Lower lobe of right lung (tissue), 2 donors: Measurements from ENCODE around the gene KLK15. TPM values are rescaled to one million over a fixed set of nuclear protein-coding genes. Genes with fewer than 3 reads are reported as not detected.
"Not testable (repeated sequence)": the region's sequence is repeated elsewhere in the genome, so short reads cannot be mapped to it uniquely, and the experiment has no call there.

Experiments
- ATAC-seq, 2 donors: fragments of 200-7000 bp; cut with Tn5 transposase; one replicate each; pipeline ENCODE4 v1.9.1; 2020 to 2022; ENCODE audit warnings: mild to moderate bottlenecking in 2 of 2, moderate library complexity in 2 of 2
- DNase-seq: peaks from one replicate; pipeline ENCODE4 v3.0.0-alpha.2; 2020
- H3K27ac ChIP-seq: fragments of 200-600 bp; one replicate; pipeline ENCODE4 v1.8.0; 2022
- H3K27me3 ChIP-seq: fragments of 200-600 bp; one replicate; pipeline ENCODE4 v1.8.0; 2022; ENCODE audit warnings: low read depth
- H3K36me3 ChIP-seq: fragments of 200-600 bp; one replicate; pipeline ENCODE4 v1.8.0; 2022; ENCODE audit warnings: mild to moderate bottlenecking
- H3K4me1 ChIP-seq: fragments of 200-600 bp; one replicate; pipeline ENCODE4 v1.8.0; 2022
- H3K4me3 ChIP-seq: fragments of 200-600 bp; one replicate; pipeline ENCODE4 v1.8.0; 2022; ENCODE audit warnings: mild to moderate bottlenecking
- H3K9me3 ChIP-seq: fragments of 200-600 bp; one replicate; pipeline ENCODE4 v1.8.0; 2022
- intact Hi-C: fragments of 100-400 bp; cut with DNase I; formaldehyde crosslinking; loops from one replicate; pipeline ENCODE4 v1.11.0; 2022
- total RNA-seq: library from RNA; stranded (reverse); fragmentation: NEBNext Ultra II Directional; extraction: Animal tissue kit (Norgen Biotek cat#: 25700); gene quantifications from one replicate; pipeline ENCODE4 v1.2.1, GENCODE V29; 2021
- TF ChIP-seq, protein P1 (sequence below): fragments of 200-600 bp; IDR thresholded peaks from one replicate; pipeline ENCODE4 v1.8.0; 2022; ENCODE audit warnings: antibody characterized with exemption, mild to moderate bottlenecking
- donor health status: DM: no; HTN: yes; CAD: no; lungs with severe emphysema.

KLK15 gene
- total RNA-seq, 1 donor from 2014 or later, result not detected

DNA sequence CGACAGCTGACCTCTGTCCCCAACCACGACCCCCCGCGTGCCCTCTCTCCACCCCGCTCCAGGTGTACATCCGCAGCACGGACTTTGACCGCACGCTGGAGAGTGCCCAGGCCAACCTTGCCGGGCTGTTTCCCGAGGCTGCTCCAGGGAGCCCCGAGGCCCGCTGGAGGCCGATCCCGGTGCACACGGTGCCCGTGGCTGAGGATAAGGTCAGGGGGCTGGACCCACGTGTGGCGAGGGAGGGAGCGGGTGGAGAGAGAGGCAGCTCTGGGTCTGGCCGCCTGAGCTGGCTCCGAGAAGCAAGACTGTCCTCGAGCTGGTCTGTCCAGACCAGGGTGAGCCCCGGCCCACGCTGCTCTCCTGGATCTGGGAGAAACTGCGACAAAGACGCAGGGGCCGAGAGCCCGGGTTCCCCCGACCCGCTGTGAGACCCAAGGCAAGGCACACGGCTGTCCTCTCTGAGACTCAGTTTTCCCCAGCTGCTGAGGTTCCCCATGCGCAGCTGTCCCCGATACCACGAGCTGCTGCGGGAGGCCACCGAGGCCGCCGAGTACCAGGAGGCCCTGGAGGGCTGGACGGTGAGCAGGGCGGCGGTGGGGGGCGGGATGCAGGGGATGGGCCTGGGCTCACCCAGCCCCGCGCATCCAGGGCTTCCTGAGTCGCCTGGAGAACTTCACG is 41.6 kb downstream of the KLK15 start:
- no peaks in the 10 kb centered on the region for H3K27me3 ChIP-seq
- H3K9me3 ChIP-seq, result no peaks in the 10 kb centered on the region
- peaks cover 2% of the 10 kb centered on the region for H3K36me3 ChIP-seq
- DNase-seq (no peak), ATAC-seq (peak in 1 of 2 donors; percentile 11)
- TF ChIP-seq, protein P1, sequence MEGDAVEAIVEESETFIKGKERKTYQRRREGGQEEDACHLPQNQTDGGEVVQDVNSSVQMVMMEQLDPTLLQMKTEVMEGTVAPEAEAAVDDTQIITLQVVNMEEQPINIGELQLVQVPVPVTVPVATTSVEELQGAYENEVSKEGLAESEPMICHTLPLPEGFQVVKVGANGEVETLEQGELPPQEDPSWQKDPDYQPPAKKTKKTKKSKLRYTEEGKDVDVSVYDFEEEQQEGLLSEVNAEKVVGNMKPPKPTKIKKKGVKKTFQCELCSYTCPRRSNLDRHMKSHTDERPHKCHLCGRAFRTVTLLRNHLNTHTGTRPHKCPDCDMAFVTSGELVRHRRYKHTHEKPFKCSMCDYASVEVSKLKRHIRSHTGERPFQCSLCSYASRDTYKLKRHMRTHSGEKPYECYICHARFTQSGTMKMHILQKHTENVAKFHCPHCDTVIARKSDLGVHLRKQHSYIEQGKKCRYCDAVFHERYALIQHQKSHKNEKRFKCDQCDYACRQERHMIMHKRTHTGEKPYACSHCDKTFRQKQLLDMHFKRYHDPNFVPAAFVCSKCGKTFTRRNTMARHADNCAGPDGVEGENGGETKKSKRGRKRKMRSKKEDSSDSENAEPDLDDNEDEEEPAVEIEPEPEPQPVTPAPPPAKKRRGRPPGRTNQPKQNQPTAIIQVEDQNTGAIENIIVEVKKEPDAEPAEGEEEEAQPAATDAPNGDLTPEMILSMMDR, result no peak
- no peak overlapping the region for H3K4me3 ChIP-seq
- no peak overlapping the region for H3K27ac ChIP-seq
- intact Hi-C loops, result no loop called here
- no peaks in the 10 kb centered on the region for H3K4me1 ChIP-seq

DNA sequence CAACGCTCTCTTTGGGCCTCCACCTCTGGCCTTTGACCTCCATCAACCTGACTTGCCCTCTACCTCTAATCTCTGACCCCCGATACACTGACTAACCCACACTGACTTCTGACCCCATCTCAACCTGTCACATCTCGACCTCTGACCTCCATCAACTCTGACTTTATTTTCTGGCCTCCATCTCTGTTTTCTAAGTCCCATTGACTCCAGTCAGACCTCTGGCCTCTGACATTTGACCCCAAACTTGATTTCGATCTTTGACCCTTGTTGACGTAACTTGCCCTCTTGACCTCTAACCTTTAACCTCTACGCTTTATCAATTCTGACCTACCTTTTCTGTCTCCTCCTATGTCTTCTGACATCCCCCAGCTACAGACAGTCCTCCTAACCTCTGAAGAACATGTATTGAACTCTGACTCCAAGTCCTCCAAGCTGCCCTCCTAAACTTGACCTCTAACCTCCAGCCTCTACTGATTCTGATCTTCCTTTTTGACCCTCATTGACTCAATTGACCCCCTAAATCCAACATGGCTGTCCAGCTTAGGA is 42.4 kb downstream of the KLK15 start:
- H3K36me3 ChIP-seq, result no peaks in the 10 kb centered on the region
- H3K9me3 ChIP-seq, result no peaks in the 10 kb centered on the region
- no peak for DNase-seq
- intact Hi-C loops, result no loop called here
- H3K27ac ChIP-seq, result no peak overlapping the region
- no peaks in the 10 kb centered on the region for H3K4me1 ChIP-seq
- TF ChIP-seq, protein P1, result no peak
- no peak for ATAC-seq
- no peak overlapping the region for H3K4me3 ChIP-seq
- H3K27me3 ChIP-seq, result peaks cover 3% of the 10 kb centered on the region

DNA sequence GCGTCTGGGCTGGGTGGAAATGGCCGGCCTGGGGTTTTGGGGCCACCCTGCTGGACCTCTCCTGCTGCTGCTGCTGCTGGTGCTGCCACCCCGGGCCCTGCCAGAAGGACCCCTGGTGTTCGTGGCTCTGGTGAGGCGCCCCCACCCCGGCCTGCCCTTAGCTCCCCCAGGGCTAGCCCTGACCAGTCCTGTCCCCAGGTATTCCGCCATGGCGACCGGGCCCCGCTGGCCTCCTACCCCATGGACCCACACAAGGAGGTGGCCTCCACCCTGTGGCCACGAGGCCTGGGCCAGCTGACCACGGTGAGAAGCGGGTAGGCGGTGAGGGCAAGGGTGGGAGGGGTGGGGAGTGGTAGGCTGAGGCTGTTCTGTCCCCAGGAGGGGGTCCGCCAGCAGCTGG is 43.0 kb downstream of the KLK15 start, which contains the start of gene ACP4:
TSS of gene ACP4 (plus strand) at position 20 of the 400 bp plus-strand sequence. CDS start at position 20, 0 bp downstream.
- TF ChIP-seq, protein P1, result no peak
- intact Hi-C loops, result no loop called here
- ATAC-seq (peak in 1 of 2 donors; percentile 9), DNase-seq (no peak)
- no peak within 1 kb of the TSS for H3K4me3 ChIP-seq
- peaks cover 7% of the 10 kb centered on the region for H3K27me3 ChIP-seq
- H3K4me1 ChIP-seq, result no peaks in the 10 kb centered on the region
- H3K27ac ChIP-seq, result no peak within 1 kb of the TSS
- no peaks in the 10 kb centered on the region for H3K9me3 ChIP-seq
- no peaks in the 10 kb centered on the region for H3K36me3 ChIP-seq

DNA sequence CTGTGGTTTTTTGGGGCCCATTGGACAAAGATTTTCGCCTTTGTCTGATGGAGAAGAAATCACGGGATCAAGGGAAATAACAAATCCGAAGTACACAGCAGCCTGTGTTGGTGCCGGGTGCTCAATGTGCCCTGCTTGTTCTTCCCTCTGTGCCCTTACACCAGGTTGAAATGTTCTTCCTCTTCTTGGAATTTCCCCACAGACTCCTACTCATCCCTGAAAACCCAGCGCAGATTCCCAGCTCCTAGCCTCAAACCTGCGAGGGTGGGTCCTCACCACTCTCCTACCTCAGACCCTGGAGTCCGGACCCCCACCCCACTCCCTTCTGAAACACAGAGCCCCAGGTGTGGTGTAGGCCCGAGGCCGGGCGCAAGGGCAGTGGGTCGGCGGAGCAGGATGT is 48.0 kb downstream of the KLK15 start:
- Histone ChIP-seq H3K27me3 (peaks cover 32% of the 10 kb centered on the region), H3K9me3 (no peaks in the 10 kb centered on the region), H3K4me3 (no peak overlapping the region), H3K27ac (no peak overlapping the region), H3K4me1 (no peaks in the 10 kb centered on the region), H3K36me3 (no peaks in the 10 kb centered on the region)
- no peak for DNase-seq
- intact Hi-C loops, result no loop called here
- TF ChIP-seq, protein P1, result no peak
- no peak for ATAC-seq

DNA sequence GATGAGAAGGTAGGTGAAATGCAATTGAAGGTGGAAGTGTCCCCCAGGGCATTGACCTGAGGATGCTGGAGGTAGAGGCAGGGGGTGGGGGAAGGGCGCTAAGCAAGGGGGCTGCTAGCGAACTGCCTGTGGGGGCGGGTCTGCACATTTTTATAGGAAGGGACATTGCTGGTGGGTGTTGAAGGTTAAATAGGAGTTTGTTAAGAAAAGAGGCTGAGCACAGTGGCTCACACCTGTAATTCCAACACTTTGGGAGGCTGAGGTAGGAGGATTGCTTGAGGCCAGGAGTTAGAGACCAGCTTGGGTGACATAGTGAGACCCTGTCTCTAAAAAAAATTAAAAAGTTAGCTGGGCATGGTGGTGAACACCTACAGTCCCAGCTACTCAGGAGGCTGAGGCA is 48.7 kb downstream of the KLK15 start:
- H3K27me3 ChIP-seq, result peaks cover 38% of the 10 kb centered on the region
- intact Hi-C loops, result no loop called here
- H3K27ac ChIP-seq, result no peak overlapping the region
- no peak for ATAC-seq
- no peak for DNase-seq
- no peaks in the 10 kb centered on the region for H3K9me3 ChIP-seq
- no peaks in the 10 kb centered on the region for H3K36me3 ChIP-seq
- no peak overlapping the region for H3K4me3 ChIP-seq
- TF ChIP-seq, protein P1, result no peak
- H3K4me1 ChIP-seq, result no peaks in the 10 kb centered on the region

DNA sequence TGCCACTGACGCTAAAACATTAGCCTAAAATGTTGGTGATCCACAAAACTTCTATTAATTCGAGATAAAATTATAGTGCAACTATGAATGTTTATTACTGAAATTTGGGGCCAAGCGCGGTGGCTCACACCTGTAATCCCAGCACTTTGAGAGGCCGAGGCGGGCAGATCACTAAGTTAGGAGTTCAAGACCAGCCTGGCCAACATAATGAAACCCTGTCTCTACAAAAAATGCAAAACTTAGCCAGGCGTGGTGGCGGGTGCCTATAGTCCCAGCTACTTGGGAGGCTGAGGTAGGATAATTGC is 49.6 kb downstream of the KLK15 start:
- intact Hi-C loops, H3K9me3 ChIP-seq, H3K36me3 ChIP-seq, H3K27ac ChIP-seq, ATAC-seq, DNase-seq, H3K4me1 ChIP-seq, H3K4me3 ChIP-seq: not testable (repeated sequence)
- H3K27me3 ChIP-seq, result peaks cover 47% of the 10 kb centered on the region
